Ishikawa (cell line): Measurements from ENCODE around the gene CCDC27.

Source experiments
- CEBPB ChIP-seq: IDR thresholded peaks from 2 replicates; pipeline ENCODE4 v1.6.1; 2012
- CREB1 ChIP-seq: IDR thresholded peaks from 2 replicates; pipeline ENCODE4 v1.6.1; 2012; ENCODE audit warnings: low read depth
- EGR1 ChIP-seq: IDR thresholded peaks from 2 replicates; pipeline ENCODE4 v1.6.1; 2012
- EP300 ChIP-seq: IDR thresholded peaks from 2 replicates; pipeline ENCODE4 v1.6.1; 2012; ENCODE audit warnings: borderline replicate concordance
- FOXM1 ChIP-seq: IDR thresholded peaks from 2 replicates; pipeline ENCODE4 v1.6.1; 2012; ENCODE audit warnings: low read depth, borderline replicate concordance
- NFIC ChIP-seq: IDR thresholded peaks from 2 replicates; pipeline ENCODE4 v1.6.1; 2012
- RAD21 ChIP-seq: IDR thresholded peaks from 2 replicates; pipeline ENCODE4 v1.6.1; 2012; ENCODE audit warnings: low read depth
- TAF1 ChIP-seq: IDR thresholded peaks from 2 replicates; pipeline ENCODE4 v1.6.1; 2012; ENCODE audit warnings: low read depth, mild to moderate bottlenecking
- TCF12 ChIP-seq: IDR thresholded peaks from 2 replicates; pipeline ENCODE4 v1.6.1; 2012; ENCODE audit warnings: low read depth
- TEAD4 ChIP-seq: IDR thresholded peaks from 2 replicates; pipeline ENCODE4 v1.6.1; 2012
- YY1 ChIP-seq: IDR thresholded peaks from 2 replicates; pipeline ENCODE4 v1.6.1; 2012; ENCODE audit warnings: low read depth
- ZBTB7A ChIP-seq: IDR thresholded peaks from 2 replicates; pipeline ENCODE4 v1.6.1; 2012; ENCODE audit warnings: low read depth
- TF ChIP-seq, protein P1 (sequence below): IDR thresholded peaks from 2 replicates; pipeline ENCODE4 v1.6.1; 2012
- TF ChIP-seq, protein P2 (sequence below): IDR thresholded peaks from 2 replicates; pipeline ENCODE4 v1.6.1; 2012
- TF ChIP-seq, protein P3 (sequence below): IDR thresholded peaks from 2 replicates; pipeline ENCODE4 v1.6.1; 2012; ENCODE audit warnings: low read depth, mild to moderate bottlenecking

Gene CCDC27

DNA sequence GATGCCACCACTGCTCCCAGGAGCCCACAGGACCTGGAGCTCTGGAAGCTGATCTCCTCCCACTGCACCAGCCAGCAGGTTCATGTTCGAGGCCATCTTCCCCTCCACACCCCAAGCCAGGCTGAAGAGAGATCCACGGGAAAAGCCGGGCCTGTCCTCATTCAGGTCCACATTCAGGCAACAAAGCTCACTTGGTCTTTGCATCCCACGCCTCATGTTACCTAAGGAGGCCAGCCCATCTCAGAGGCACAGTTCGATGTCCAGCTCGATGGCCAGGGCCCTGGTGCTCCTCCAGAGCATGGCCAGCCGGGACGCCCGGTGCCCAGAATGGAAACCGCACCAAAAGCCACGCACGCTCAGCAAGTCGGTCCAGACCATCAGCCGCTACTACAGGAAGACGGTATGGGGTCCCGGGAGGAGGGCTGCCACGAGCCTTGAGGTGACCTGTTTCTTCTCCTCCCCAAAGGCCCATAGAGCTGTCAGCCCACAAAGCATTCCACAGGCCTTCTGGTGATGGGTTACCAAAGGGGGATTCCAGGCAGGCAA lies at the start of gene CCDC27:
TSS of gene CCDC27 (plus strand) at position 51 of the 546 bp plus-strand sequence. CDS start at position 83, 32 bp downstream.
- no peak for TF ChIP-seq TEAD4
- TF ChIP-seq CEBPB, result no peak
- no peak for TF ChIP-seq TAF1
- TF ChIP-seq EP300, result no peak
- no peak for TF ChIP-seq ZBTB7A
- TF ChIP-seq FOXM1, result no peak
- no peak for TF ChIP-seq RAD21
- TF ChIP-seq YY1, result no peak
- TF ChIP-seq, protein P1, sequence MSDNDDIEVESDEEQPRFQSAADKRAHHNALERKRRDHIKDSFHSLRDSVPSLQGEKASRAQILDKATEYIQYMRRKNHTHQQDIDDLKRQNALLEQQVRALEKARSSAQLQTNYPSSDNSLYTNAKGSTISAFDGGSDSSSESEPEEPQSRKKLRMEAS, result no peak
- TF ChIP-seq TCF12, result no peak
- no peak for TF ChIP-seq EGR1
- TF ChIP-seq, protein P2, sequence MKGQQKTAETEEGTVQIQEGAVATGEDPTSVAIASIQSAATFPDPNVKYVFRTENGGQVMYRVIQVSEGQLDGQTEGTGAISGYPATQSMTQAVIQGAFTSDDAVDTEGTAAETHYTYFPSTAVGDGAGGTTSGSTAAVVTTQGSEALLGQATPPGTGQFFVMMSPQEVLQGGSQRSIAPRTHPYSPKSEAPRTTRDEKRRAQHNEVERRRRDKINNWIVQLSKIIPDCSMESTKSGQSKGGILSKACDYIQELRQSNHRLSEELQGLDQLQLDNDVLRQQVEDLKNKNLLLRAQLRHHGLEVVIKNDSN, result no peak
- TF ChIP-seq CREB1, result no peak
- no peak for TF ChIP-seq NFIC

DNA sequence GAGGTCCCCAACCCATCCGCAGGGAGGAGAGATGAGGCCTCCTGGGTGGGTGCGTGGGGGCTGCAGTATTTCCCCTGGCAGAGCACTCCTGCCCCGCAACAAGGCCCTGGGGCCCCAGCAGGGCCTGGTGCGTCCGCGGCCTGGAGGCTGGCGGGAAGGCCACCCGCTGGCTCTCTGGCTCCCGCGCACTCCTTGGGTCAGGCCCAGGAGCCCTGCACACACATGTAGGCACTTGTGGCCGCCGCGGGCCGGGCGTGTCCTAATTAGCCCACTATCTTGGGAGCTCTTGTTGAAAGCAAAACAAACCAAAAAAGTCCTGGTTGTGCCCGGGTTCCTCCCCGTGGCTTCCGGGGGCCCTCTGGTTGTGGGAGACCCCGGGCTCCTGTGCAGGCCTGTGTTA lies 49.7 kb upstream of the CCDC27 start:
- no peak for TF ChIP-seq CREB1
- TF ChIP-seq RAD21, result no peak
- no peak for TF ChIP-seq EGR1

DNA sequence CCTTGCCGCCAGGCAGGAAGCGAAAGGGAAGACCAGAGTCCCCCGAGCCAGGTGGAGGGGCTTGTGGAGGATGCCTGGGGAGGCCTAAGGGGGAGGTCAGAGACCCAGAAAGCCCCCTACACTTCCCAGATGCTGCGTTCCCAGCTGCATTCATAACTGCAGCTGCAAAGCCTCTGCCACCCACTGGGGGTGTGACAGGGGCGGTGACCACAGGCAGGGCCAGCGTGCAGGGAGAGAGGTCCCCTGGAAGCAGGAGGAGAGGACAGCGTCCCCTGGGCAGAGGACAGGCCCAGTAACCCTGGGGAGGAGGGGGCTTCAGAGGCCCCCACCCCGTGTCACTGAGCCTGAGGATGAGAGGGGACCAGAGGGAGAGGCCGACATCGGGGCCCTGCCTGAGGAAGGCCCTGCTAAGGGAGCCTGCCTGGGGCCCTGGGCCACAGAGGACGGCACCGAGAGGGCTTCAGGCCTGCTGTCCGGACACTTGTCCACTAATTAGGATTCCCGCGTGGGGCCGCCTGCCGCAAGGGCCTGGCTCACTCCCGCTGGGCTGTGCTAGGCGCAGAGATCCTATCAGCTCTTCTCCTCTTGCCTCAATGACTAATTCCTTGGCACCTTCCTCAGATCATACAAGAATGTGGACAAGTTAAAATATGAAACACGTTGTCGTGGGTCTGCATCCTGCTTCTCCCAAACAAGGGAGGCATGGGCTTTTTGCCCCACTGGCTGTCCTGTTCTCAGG lies 49.1 kb upstream of the CCDC27 start:
- no peak for TF ChIP-seq FOXM1
- no peak for TF ChIP-seq EP300
- no peak for TF ChIP-seq TEAD4
- TF ChIP-seq YY1, result no peak
- no peak for TF ChIP-seq RAD21
- no peak for TF ChIP-seq CREB1
- no peak for TF ChIP-seq ZBTB7A
- TF ChIP-seq, protein P3, sequence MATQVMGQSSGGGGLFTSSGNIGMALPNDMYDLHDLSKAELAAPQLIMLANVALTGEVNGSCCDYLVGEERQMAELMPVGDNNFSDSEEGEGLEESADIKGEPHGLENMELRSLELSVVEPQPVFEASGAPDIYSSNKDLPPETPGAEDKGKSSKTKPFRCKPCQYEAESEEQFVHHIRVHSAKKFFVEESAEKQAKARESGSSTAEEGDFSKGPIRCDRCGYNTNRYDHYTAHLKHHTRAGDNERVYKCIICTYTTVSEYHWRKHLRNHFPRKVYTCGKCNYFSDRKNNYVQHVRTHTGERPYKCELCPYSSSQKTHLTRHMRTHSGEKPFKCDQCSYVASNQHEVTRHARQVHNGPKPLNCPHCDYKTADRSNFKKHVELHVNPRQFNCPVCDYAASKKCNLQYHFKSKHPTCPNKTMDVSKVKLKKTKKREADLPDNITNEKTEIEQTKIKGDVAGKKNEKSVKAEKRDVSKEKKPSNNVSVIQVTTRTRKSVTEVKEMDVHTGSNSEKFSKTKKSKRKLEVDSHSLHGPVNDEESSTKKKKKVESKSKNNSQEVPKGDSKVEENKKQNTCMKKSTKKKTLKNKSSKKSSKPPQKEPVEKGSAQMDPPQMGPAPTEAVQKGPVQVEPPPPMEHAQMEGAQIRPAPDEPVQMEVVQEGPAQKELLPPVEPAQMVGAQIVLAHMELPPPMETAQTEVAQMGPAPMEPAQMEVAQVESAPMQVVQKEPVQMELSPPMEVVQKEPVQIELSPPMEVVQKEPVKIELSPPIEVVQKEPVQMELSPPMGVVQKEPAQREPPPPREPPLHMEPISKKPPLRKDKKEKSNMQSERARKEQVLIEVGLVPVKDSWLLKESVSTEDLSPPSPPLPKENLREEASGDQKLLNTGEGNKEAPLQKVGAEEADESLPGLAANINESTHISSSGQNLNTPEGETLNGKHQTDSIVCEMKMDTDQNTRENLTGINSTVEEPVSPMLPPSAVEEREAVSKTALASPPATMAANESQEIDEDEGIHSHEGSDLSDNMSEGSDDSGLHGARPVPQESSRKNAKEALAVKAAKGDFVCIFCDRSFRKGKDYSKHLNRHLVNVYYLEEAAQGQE, result no peak
- TF ChIP-seq TCF12, result no peak
- TF ChIP-seq, protein P1, result no peak
- TF ChIP-seq NFIC, result no peak
- TF ChIP-seq CEBPB, result no peak
- TF ChIP-seq EGR1, result no peak
- no peak for TF ChIP-seq TAF1
- TF ChIP-seq, protein P2, result no peak

DNA sequence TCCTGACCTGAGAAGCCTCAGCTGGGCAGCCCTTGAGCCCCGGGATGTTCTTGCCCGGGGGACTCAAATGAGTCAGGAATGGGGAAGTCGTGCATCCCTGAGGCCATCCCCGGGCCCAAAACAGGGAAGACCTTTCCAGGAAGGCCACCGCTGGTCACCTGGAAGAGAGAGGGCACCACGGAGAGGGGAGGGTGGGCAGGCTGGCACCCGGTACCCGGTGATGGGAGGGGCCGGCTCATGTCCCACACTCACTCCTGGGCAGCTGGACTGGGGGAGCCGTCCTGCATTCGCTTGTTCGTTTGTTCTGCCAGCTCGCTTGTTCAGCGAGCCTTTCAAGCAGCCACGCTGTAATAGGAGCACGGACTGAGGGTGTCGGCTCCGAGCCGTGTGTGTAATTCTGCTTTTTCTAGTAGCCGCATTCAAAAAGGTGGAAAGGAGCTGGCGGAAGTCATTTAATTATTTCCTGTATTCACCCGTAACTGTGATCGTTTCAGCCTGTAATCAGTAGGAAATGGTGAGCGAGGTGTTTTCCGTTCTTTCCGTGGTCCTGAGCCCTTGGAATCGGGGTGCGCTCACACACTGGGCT lies 48.4 kb upstream of the CCDC27 start:
- TF ChIP-seq, protein P1, result no peak
- TF ChIP-seq TAF1 (no peak), EGR1 (no peak), TEAD4 (no peak)

DNA sequence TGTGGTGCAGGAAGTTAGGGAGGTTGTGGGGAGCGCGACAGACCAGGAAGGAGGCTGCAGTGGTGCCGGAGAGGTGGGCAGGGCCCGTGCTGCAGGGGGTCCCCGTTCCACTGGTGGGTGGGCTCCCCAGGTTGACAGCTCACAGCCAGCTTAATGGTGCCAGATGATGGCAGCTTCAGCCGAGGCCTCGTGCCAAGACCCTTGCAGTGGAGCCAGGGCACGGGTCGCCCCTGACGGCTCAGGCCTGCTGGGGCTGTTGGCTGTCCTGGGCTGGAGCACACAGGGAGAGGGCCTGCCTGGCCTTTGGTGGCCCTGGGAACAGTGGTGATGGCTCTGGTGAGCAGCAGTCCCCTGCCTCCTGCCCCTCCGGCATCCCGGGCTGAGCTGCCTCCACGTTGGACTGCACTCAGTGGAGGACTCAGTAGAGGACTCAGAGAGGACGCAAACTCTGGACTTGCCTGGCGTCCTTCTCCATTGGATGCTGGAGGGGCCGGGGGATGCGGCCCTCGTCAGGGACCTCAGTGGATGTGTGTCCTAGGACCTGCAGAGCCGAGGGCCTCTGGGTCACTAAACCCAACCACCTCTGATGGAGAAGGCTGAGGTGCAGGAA lies 46.8 kb upstream of the CCDC27 start:
- TF ChIP-seq ZBTB7A (no peak), RAD21 (no peak), FOXM1 (no peak), TAF1 (no peak), EP300 (no peak), EGR1 (no peak), YY1 (no peak), CEBPB (no peak)
- TF ChIP-seq, protein P1, result no peak
- TF ChIP-seq, protein P2, result no peak
- TF ChIP-seq, protein P3, result no peak
